Uterus (tissue), 4 donors: ENCODE measurements around the gene FN3KRP. TPM values are rescaled to one million over a fixed set of nuclear protein-coding genes. Genes with fewer than 3 reads are reported as not detected.

Source experiments
- DNase-seq, 2 donors: peaks; one replicate each; pipeline ENCODE4 v3.0.0-alpha.2; 2019 to 2020
- H3K27ac ChIP-seq, 2 donors: fragments of 200-600 bp; sonication (generic); 1 replicate in 1 of 2; 2 replicates in 1 of 2; pipeline ENCODE4 v1.5.1; 2016 to 2018
- H3K27me3 ChIP-seq, 2 donors: fragments of 200-600 bp; sonication (generic); one replicate each; pipeline ENCODE4 v1.5.1; 2018 to 2019; ENCODE audit warnings: control low read depth in 1 of 2
- H3K36me3 ChIP-seq, 2 donors: fragments of 200-600 bp; sonication (generic); one replicate each; pipeline ENCODE4 v1.5.1; 2019; ENCODE audit warnings: control low read depth in 1 of 2
- H3K4me1 ChIP-seq, 2 donors: fragments of 200-600 bp; sonication (generic); one replicate each; pipeline ENCODE4 v1.5.1; 2018 to 2019; ENCODE audit warnings: control low read depth in 1 of 2
- H3K4me3 ChIP-seq, 2 donors: fragments of 200-600 bp; sonication (generic); 1 replicate in 1 of 2; 2 replicates in 1 of 2; pipeline ENCODE4 v1.5.1; 2018 to 2019; ENCODE audit warnings: mild to moderate bottlenecking in 1 of 2
- H3K9me3 ChIP-seq, 2 donors: fragments of 200-600 bp; sonication (generic); one replicate each; pipeline ENCODE4 v1.5.1; 2019; ENCODE audit warnings: control low read depth in 1 of 2
- CTCF ChIP-seq, 4 experiments: fragments of 200-600 bp in 2 of 4; fragments of 450-650 bp in 2 of 4; sonication (generic) in 2 of 4; IDR thresholded peaks; one replicate each; pipeline ENCODE4 v1.5.1; 2016 to 2019; ENCODE audit warnings: antibody characterized with exemption in 4 of 4, mild to moderate bottlenecking in 2 of 4, moderate library complexity in 1 of 4
- POLR2A ChIP-seq, 2 donors: fragments of 450-650 bp; IDR thresholded peaks; one replicate each; pipeline ENCODE4 v1.6.1; 2016; ENCODE audit warnings: antibody characterized with exemption in 2 of 2, mild to moderate bottlenecking in 1 of 2, moderate library complexity in 1 of 2
- intact Hi-C: fragments of 100-400 bp; cut with DNase I; formaldehyde crosslinking; loops from one replicate; pipeline ENCODE4 v1.15.1; 2023; ENCODE audit warnings: low total_unique reads
- total RNA-seq, 4 donors: library from RNA; depleted of rRNA in 3 of 4; stranded (reverse); fragments of >200 nt in 3 of 4; gene quantifications; one replicate each; pipeline versions ENCODE4 v1.1.0 to v1.2.4, GENCODE V29; 2014 to 2023
- donor health status: DM: yes; HTN: yes; CAD: no.

FN3KRP gene, protein sequence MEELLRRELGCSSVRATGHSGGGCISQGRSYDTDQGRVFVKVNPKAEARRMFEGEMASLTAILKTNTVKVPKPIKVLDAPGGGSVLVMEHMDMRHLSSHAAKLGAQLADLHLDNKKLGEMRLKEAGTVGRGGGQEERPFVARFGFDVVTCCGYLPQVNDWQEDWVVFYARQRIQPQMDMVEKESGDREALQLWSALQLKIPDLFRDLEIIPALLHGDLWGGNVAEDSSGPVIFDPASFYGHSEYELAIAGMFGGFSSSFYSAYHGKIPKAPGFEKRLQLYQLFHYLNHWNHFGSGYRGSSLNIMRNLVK
- 10 to 100 TPM in 3 of 4 donors, 1 to 10 TPM in 1; 1.2 to 97.6 (median 32.7) TPM for total RNA-seq

DNA sequence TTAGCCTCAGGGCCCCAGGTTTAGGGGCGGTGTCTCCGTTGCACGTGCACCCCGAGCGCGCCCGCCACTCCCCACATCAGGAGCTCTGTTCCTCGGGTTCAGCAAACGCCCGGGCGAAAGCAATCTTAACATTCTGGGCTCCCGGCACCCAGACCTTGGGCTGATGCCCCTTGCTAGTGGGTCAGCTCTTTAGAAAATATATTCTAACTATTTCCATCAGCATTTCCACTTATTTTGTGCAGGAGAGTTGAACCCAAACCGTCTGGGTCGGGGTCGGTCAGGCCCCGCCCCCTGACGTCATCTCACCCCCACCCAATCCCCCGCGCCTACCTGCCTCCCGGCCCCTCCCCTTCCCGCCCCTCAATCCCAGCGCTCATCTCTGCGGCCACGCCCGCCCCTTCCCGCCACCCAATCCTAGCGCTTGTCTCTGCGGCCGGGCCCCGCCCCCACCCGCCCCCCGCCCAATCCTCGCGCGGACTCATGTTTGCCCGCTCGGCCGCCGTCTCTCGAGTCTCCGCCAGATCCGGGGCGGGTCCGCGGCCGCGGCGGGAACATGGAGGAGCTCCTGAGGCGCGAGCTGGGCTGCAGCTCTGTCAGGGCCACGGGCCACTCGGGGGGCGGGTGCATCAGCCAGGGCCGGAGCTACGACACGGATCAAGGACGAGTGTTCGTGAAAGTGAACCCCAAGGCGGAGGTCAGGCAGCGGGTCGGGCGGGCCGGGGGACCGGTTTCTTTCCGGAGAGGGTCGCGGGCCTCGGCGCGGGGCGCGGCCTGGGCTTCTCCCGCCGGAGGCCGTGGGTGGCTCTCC, at the start of gene FN3KRP:
Gene FN3KRP (plus strand): TSS at position 504 of the 808 bp plus-strand sequence. CDS start 50 bp downstream, at position 554.
- Histone ChIP-seq H3K9me3 (no peaks in the 10 kb centered on the region), H3K4me1 (peaks cover 0 to 6% of the 10 kb centered on the region in 2 donors), H3K27me3 (no peaks in the 10 kb centered on the region), H3K4me3 (peak within 1 kb of the TSS; percentile 48 to 60), H3K36me3 (no peaks in the 10 kb centered on the region), H3K27ac (peak within 1 kb of the TSS; percentile 54 to 56)
- intact Hi-C loops, result no loop called here
- peak; percentile 91 to 96 for DNase-seq
- TF ChIP-seq CTCF (IDR thresholded peaks at IDR 0.05), result no peak
- TF ChIP-seq POLR2A (IDR thresholded peaks at IDR 0.05), result peak in 1 of 2 donors; percentile 41

- H3K4me1 ChIP-seq, result no peaks in the 10 kb centered on the region
- H3K4me3 ChIP-seq, result no peak overlapping the region
- H3K27ac ChIP-seq, result no peak overlapping the region
- TF ChIP-seq POLR2A (IDR thresholded peaks at IDR 0.05), result no peak
- TF ChIP-seq CTCF (IDR thresholded peaks at IDR 0.05), result no peak
- no peaks in the 10 kb centered on the region for H3K36me3 ChIP-seq
- no peaks in the 10 kb centered on the region for H3K27me3 ChIP-seq
- H3K9me3 ChIP-seq, result no peaks in the 10 kb centered on the region
- intact Hi-C loops, result no loop called here
- no peak for DNase-seq
Measured at GRCh38 chr17:82666931-82667667, 49.4 kb upstream of the FN3KRP start.

- Histone ChIP-seq H3K4me1 (no peaks in the 10 kb centered on the region), H3K27ac (no peak overlapping the region), H3K36me3 (no peaks in the 10 kb centered on the region), H3K9me3 (no peaks in the 10 kb centered on the region), H3K4me3 (no peak overlapping the region), H3K27me3 (no peaks in the 10 kb centered on the region)
- intact Hi-C loops, result no loop called here
- no peak for TF ChIP-seq CTCF (IDR thresholded peaks at IDR 0.05)
- no peak for TF ChIP-seq POLR2A (IDR thresholded peaks at IDR 0.05)
- no peak for DNase-seq
Measured at GRCh38 chr17:82667668-82668000, 48.9 kb upstream of the FN3KRP start.

GRCh38 chr17:82668024-82668630, 48.4 kb upstream of the FN3KRP start:
- no peak overlapping the region for H3K4me3 ChIP-seq
- H3K27me3 ChIP-seq, result no peaks in the 10 kb centered on the region
- no peak overlapping the region for H3K27ac ChIP-seq
- DNase-seq, result no peak
- H3K36me3 ChIP-seq, result no peaks in the 10 kb centered on the region
- H3K9me3 ChIP-seq, result no peaks in the 10 kb centered on the region
- H3K4me1 ChIP-seq, result no peaks in the 10 kb centered on the region
- TF ChIP-seq CTCF (IDR thresholded peaks at IDR 0.05), result no peak
- no peak for TF ChIP-seq POLR2A (IDR thresholded peaks at IDR 0.05)
- intact Hi-C loops, result no loop called here
